Effector memory CD4-positive, alpha-beta T cell (primary cell): Measurements from ENCODE around the gene TRAPPC5.

Source experiments
- DNase-seq, 3 donors: peaks; one replicate each; pipeline ENCODE4 v3.0.0-alpha.2; 2020
- H3K27ac ChIP-seq: 2 replicates; pipeline ENCODE4 v1.7.0; 2013; ENCODE audit warnings: mild to moderate bottlenecking, low read length, moderate library complexity; ENCODE audit not compliant: insufficient read depth, poor library complexity, severe bottlenecking
- H3K27me3 ChIP-seq: replicated peaks from 2 replicates; pipeline ENCODE4 v1.7.0; 2013; ENCODE audit warnings: mild to moderate bottlenecking, low read length; ENCODE audit not compliant: insufficient read depth, control insufficient read depth, poor library complexity, severe bottlenecking
- H3K36me3 ChIP-seq: 2 replicates; pipeline ENCODE4 v1.7.0; 2013; ENCODE audit warnings: mild to moderate bottlenecking, low read length, moderate library complexity; ENCODE audit not compliant: control insufficient read depth, insufficient read depth
- H3K4me1 ChIP-seq: 2 replicates; pipeline ENCODE4 v1.7.0; 2013; ENCODE audit warnings: low read length, mild to moderate bottlenecking; ENCODE audit not compliant: control insufficient read depth, insufficient read depth, poor library complexity, severe bottlenecking
- H3K4me3 ChIP-seq: 2 replicates; pipeline ENCODE4 v1.7.0; 2013; ENCODE audit warnings: low read length, low read depth, mild to moderate bottlenecking; ENCODE audit not compliant: insufficient read depth, poor library complexity, severe bottlenecking
- H3K9me3 ChIP-seq: 2 replicates; pipeline ENCODE4 v1.7.0; 2013; ENCODE audit warnings: mild to moderate bottlenecking, low read length, moderate library complexity; ENCODE audit not compliant: control insufficient read depth

The TRAPPC5 gene

DNA sequence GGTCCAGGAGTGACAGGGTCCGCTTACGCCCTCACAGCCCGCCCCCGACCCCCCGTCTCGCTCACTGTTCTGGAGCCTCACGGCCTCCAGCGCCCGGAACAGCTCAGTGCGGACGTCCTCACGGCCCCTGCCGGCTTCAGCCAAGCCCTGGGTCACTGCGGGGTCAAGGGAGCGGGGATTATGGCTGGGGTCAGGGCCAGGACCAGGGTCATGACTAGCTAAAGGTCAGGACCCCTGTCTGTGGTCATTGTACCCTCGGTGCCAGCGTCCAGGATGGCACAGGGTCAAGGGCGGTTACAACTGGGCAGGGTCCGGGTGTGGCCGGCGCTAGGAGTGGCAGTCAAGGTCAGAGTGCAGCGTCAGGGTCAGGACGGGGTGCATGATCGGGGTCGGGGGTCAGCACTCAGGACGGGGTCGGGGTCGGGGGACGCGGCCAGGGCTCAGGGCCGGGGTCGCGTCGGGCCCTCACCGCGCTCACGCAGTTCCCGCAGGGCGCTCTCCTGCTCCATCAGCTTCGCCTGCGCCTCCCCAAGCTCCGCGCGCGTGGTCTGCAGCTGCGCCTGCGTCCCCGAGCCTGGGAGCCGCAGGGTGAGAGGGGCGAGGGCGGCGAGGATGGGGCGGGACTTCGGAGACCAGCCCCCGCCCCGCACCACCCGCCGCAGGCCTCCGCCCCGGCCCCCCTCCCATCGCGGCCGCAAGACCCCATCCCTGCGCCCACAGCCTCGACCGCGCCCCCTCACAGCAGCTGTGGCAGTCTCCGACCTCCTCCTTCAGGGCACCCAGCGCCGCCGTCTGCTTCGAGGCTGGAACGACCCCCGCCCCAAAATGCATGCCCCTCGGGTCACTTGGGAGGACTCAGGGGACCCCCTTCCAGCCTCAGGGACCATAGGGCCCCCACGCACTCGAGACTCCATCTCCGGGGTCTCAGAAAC, 49.9 kb downstream of the TRAPPC5 start:
- Histone ChIP-seq H3K4me3 (no peak overlapping the region), H3K4me1 (peaks cover 10% of the 10 kb centered on the region), H3K27me3 (peaks cover 28% of the 10 kb centered on the region), H3K9me3 (no peaks in the 10 kb centered on the region), H3K36me3 (no peaks in the 10 kb centered on the region), H3K27ac (no peak overlapping the region)
- DNase-seq: no peak

- peaks cover 10% of the 10 kb centered on the region for H3K4me1 ChIP-seq
- no peaks in the 10 kb centered on the region for H3K36me3 ChIP-seq
- H3K9me3 ChIP-seq: no peaks in the 10 kb centered on the region
- no peak overlapping the region for H3K27ac ChIP-seq
- H3K4me3 ChIP-seq: no peak overlapping the region
- no peak for DNase-seq
- H3K27me3 ChIP-seq: peaks cover 28% of the 10 kb centered on the region
Measured at GRCh38 chr19:7731218-7731595, 50.6 kb downstream of the TRAPPC5 start.

DNA sequence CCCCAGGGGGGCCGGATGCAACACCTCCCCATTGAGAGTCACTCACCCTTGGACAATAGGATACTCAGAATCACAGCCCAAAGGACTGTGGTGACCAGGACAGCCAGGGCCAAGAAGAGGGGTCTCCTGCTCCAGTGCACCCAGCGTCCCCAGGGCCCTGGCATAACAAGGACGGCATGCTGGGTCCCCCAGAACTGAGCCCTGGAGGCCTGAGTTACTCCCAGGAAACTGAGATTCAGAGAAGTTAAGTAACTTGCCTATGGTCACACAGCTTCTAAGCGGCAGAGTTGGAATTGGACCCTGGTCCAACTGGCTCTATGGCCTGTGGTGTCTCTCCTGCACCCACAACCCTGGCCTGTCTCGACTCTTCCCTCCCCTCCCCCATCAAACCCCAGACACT, 51.0 kb downstream of the TRAPPC5 start:
- peaks cover 28% of the 10 kb centered on the region for H3K27me3 ChIP-seq

GRCh38 chr19:7732045-7732444, 51.4 kb downstream of the TRAPPC5 start, which contains the start of gene CLEC4G:
Gene CLEC4G (minus strand): TSS chr19:7732110. CDS start chr19:7732102, 8 bp downstream.
- Histone ChIP-seq H3K9me3 (no peaks in the 10 kb centered on the region), H3K27me3 (peaks cover 28% of the 10 kb centered on the region), H3K36me3 (no peaks in the 10 kb centered on the region), H3K4me3 (no peak within 1 kb of the TSS), H3K4me1 (peaks cover 10% of the 10 kb centered on the region), H3K27ac (no peak within 1 kb of the TSS)
- DNase-seq: no peak

More for the DNA sequence above, 51.0 kb downstream of the TRAPPC5 start:
- Histone ChIP-seq H3K4me1 (peaks cover 10% of the 10 kb centered on the region), H3K9me3 (no peaks in the 10 kb centered on the region), H3K27ac (no peak overlapping the region), H3K4me3 (no peak overlapping the region), H3K36me3 (no peaks in the 10 kb centered on the region)
- no peak for DNase-seq

GRCh38 chr19:7733376-7733775, 52.7 kb downstream of the TRAPPC5 start:
- H3K36me3 ChIP-seq: no peaks in the 10 kb centered on the region
- no peak overlapping the region for H3K4me3 ChIP-seq
- no peaks in the 10 kb centered on the region for H3K9me3 ChIP-seq
- H3K27me3 ChIP-seq: peaks cover 26% of the 10 kb centered on the region
- no peak overlapping the region for H3K27ac ChIP-seq
- peaks cover 10% of the 10 kb centered on the region for H3K4me1 ChIP-seq
- DNase-seq: no peak

- peaks cover 15% of the 10 kb centered on the region for H3K27me3 ChIP-seq
Measured at GRCh38 chr19:7734220-7735203, 53.9 kb downstream of the TRAPPC5 start.

DNA sequence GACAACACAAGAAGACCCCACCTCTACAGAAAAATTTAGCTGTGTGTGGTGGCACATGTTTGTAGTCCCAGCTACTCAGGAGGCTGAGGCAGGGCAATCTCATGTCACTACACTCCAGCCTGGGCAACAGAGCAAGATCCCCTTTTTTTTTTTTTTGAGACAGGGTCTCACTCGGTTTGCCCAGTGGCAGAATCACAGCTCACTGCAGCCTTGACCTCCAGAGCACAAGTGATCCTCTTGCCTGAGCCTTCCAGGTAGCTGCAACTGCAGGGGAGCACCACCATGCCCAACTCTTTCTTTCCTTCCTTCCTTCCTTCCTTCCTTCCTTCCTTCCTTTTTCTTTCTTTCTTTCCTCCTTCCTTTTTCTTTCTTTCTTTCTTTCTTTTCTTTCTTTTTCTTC, 55.5 kb downstream of the TRAPPC5 start:
- no peak for DNase-seq
- Histone ChIP-seq H3K27me3 (peaks cover 3% of the 10 kb centered on the region), H3K36me3 (no peaks in the 10 kb centered on the region), H3K4me1 (no peaks in the 10 kb centered on the region), H3K9me3 (no peaks in the 10 kb centered on the region), H3K4me3 (no peak overlapping the region), H3K27ac (no peak overlapping the region)

More at GRCh38 chr19:7734220-7735203, 53.9 kb downstream of the TRAPPC5 start:
- Histone ChIP-seq H3K9me3 (no peaks in the 10 kb centered on the region), H3K36me3 (no peaks in the 10 kb centered on the region), H3K27ac (no peak overlapping the region), H3K4me3 (no peak overlapping the region), H3K4me1 (peaks cover 10% of the 10 kb centered on the region)
- no peak for DNase-seq

DNA sequence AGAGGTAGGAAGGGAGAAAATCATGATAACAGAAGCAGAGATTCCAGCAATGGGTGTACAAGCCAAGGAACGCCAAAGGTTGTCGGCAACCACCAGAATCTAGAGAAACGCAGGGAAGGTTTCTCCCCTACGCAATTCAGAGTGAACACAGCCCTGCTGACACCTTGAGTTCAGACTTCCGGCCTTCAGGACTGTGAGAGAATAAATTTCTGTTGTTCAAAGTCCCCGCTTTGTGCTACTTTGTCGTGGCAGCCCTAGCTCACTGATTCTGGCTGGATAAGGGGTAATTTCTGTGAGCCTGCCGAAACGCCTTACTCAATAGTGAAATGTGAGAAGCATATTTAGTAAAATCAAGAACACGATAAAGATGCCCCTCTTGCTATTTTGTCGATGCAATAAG, 56.6 kb downstream of the TRAPPC5 start:
- Histone ChIP-seq H3K27me3 (no peaks in the 10 kb centered on the region), H3K4me3 (no peak overlapping the region), H3K27ac (no peak overlapping the region), H3K9me3 (no peaks in the 10 kb centered on the region), H3K36me3 (no peaks in the 10 kb centered on the region), H3K4me1 (no peaks in the 10 kb centered on the region)
- DNase-seq: no peak
